Vagina (tissue), 2 donors: ENCODE measurements around the gene EDN1. TPM values are rescaled to one million over a fixed set of nuclear protein-coding genes. Genes with fewer than 3 reads are reported as not detected.

Experiments
- DNase-seq, 2 donors: peaks; one replicate each; pipeline ENCODE4 v3.0.0-alpha.2; 2017; ENCODE audit errors: extremely low spot score in 2 of 2
- H3K27ac ChIP-seq: fragments of 200-600 bp; sonication (generic); one replicate; pipeline ENCODE4 v1.5.1; 2019
- H3K27me3 ChIP-seq: fragments of 200-600 bp; sonication (generic); one replicate; pipeline ENCODE4 v1.5.1; 2019
- H3K36me3 ChIP-seq, 2 donors: fragments of 200-600 bp; sonication (generic); one replicate each; pipeline ENCODE4 v1.5.1; 2017 to 2019
- H3K4me1 ChIP-seq: fragments of 200-600 bp; sonication (generic); one replicate; pipeline ENCODE4 v1.5.1; 2019
- H3K4me3 ChIP-seq, 2 donors: fragments of 200-600 bp; sonication (generic); 1 replicate in 1 of 2; 2 replicates in 1 of 2; pipeline ENCODE4 v1.5.1; 2016 to 2019
- H3K9me3 ChIP-seq: fragments of 200-600 bp; sonication (generic); one replicate; pipeline ENCODE4 v1.5.1; 2019
- CTCF ChIP-seq, 3 experiments: fragments of 450-650 bp in 2 of 3; fragments of 200-600 bp in 1 of 3; sonication (generic) in 1 of 3; IDR thresholded peaks; one replicate each; pipeline ENCODE4 v1.5.1; 2017 to 2019; ENCODE audit warnings: antibody characterized with exemption in 3 of 3, mild to moderate bottlenecking in 2 of 3, moderate library complexity in 2 of 3
- POLR2A ChIP-seq, 2 donors: fragments of 450-650 bp; IDR thresholded peaks; one replicate each; pipeline ENCODE4 v1.6.1; 2017; ENCODE audit warnings: antibody characterized with exemption in 2 of 2, mild to moderate bottlenecking in 2 of 2, moderate library complexity in 2 of 2
- POLR2AphosphoS5 ChIP-seq, 2 donors: sonication (generic); formaldehyde crosslinking; IDR thresholded peaks; one replicate each; pipeline ENCODE4 v1.9.0; 2017; ENCODE audit warnings: antibody characterized with exemption in 2 of 2, mild to moderate bottlenecking in 2 of 2, low read depth in 1 of 2; ENCODE audit not compliant: insufficient read depth in 1 of 2
- intact Hi-C: fragments of 100-400 bp; cut with DNase I; formaldehyde crosslinking; loops from one replicate; pipeline ENCODE4 v1.15.1; 2023
- total RNA-seq: library from RNA; depleted of rRNA; stranded (reverse); fragments of >200 nt; gene quantifications from one replicate; pipeline ENCODE4 v1.2.3, GENCODE V29; 2016

The EDN1 gene
- total RNA-seq, 1 donor from 2014 or later, result 7.1 TPM

GRCh38 chr6:12258191-12258590, 32.0 kb upstream of the EDN1 start:
- Histone ChIP-seq H3K36me3 (no peaks in the 10 kb centered on the region), H3K4me1 (no peaks in the 10 kb centered on the region), H3K27ac (no peak overlapping the region), H3K4me3 (no peak overlapping the region), H3K27me3 (no peaks in the 10 kb centered on the region), H3K9me3 (no peaks in the 10 kb centered on the region)
- no peak for DNase-seq
- no peak for TF ChIP-seq CTCF (IDR thresholded peaks at IDR 0.05)
- TF ChIP-seq POLR2AphosphoS5 (IDR thresholded peaks at IDR 0.05; ENCODE audit: insufficient read depth in 1 of 2, low read depth in 1 of 2), result no peak
- no peak for TF ChIP-seq POLR2A (IDR thresholded peaks at IDR 0.05)
- intact Hi-C loops, result no loop called here

GRCh38 chr6:12258591-12259075, 31.5 kb upstream of the EDN1 start:
- Histone ChIP-seq H3K4me1 (no peaks in the 10 kb centered on the region), H3K4me3 (no peak overlapping the region), H3K36me3 (no peaks in the 10 kb centered on the region), H3K9me3 (no peaks in the 10 kb centered on the region), H3K27ac (no peak overlapping the region), H3K27me3 (no peaks in the 10 kb centered on the region)
- intact Hi-C loops, result no loop called here
- DNase-seq, result no peak
- no peak for TF ChIP-seq CTCF (IDR thresholded peaks at IDR 0.05)
- no peak for TF ChIP-seq POLR2AphosphoS5 (IDR thresholded peaks at IDR 0.05; ENCODE audit: insufficient read depth in 1 of 2, low read depth in 1 of 2)
- no peak for TF ChIP-seq POLR2A (IDR thresholded peaks at IDR 0.05)

GRCh38 chr6:12260458-12261093, 29.6 kb upstream of the EDN1 start:
- Histone ChIP-seq H3K4me1 (no peaks in the 10 kb centered on the region), H3K4me3 (no peak overlapping the region), H3K36me3 (no peaks in the 10 kb centered on the region), H3K27ac (no peak overlapping the region), H3K9me3 (no peaks in the 10 kb centered on the region), H3K27me3 (no peaks in the 10 kb centered on the region)
- intact Hi-C loops, result no loop called here
- no peak for DNase-seq
- TF ChIP-seq POLR2AphosphoS5 (IDR thresholded peaks at IDR 0.05; ENCODE audit: insufficient read depth in 1 of 2, low read depth in 1 of 2), result no peak
- TF ChIP-seq CTCF (IDR thresholded peaks at IDR 0.05), result no peak
- TF ChIP-seq POLR2A (IDR thresholded peaks at IDR 0.05), result no peak

GRCh38 chr6:12261502-12261901, 28.7 kb upstream of the EDN1 start:
- TF ChIP-seq POLR2AphosphoS5 (IDR thresholded peaks at IDR 0.05; ENCODE audit: insufficient read depth in 1 of 2, low read depth in 1 of 2), result no peak
- no peak for TF ChIP-seq CTCF (IDR thresholded peaks at IDR 0.05)
- TF ChIP-seq POLR2A (IDR thresholded peaks at IDR 0.05), result no peak
- H3K4me1 ChIP-seq, result no peaks in the 10 kb centered on the region
- no peaks in the 10 kb centered on the region for H3K9me3 ChIP-seq
- no peak overlapping the region for H3K27ac ChIP-seq
- DNase-seq, result no peak
- no peaks in the 10 kb centered on the region for H3K27me3 ChIP-seq
- H3K4me3 ChIP-seq, result no peak overlapping the region
- intact Hi-C loops, result no loop called here
- no peaks in the 10 kb centered on the region for H3K36me3 ChIP-seq

GRCh38 chr6:12262236-12263061, 27.7 kb upstream of the EDN1 start:
- TF ChIP-seq POLR2AphosphoS5 (IDR thresholded peaks at IDR 0.05; ENCODE audit: insufficient read depth in 1 of 2, low read depth in 1 of 2) (no peak), CTCF (IDR thresholded peaks at IDR 0.05) (no peak)
- intact Hi-C loops, result no loop called here

More at GRCh38 chr6:12262236-12263061, 27.7 kb upstream of the EDN1 start:
- no peak for DNase-seq
- Histone ChIP-seq H3K9me3 (no peaks in the 10 kb centered on the region), H3K4me1 (no peaks in the 10 kb centered on the region), H3K27me3 (no peaks in the 10 kb centered on the region), H3K4me3 (no peak overlapping the region), H3K27ac (no peak overlapping the region), H3K36me3 (no peaks in the 10 kb centered on the region)
